ENCODE measurements around the gene RAB39A. TPM values are rescaled to one million over a fixed set of nuclear protein-coding genes. Genes with fewer than 3 reads are reported as not detected.
A peak's percentile ranks its signal among the peaks of the same experiment; 100 is the strongest.
"Not testable (repeated sequence)": the region's sequence is repeated elsewhere in the genome, so short reads cannot be mapped to it uniquely, and the experiment has no call there.

The RAB39A gene, protein sequence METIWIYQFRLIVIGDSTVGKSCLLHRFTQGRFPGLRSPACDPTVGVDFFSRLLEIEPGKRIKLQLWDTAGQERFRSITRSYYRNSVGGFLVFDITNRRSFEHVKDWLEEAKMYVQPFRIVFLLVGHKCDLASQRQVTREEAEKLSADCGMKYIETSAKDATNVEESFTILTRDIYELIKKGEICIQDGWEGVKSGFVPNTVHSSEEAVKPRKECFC
- 13.0 TPM for total RNA-seq (2013)
- 1 to 10 TPM; 1.9 to 6.3 (median 3.9) TPM for polyA plus RNA-seq
- 7.1 and 10.0 TPM in 2 replicates for polyA minus RNA-seq
- 7.6 to 18.9 (median 11.7) reads per million in 11 experiments for total RNA-seq

GRCh38 chr11:107928046-107928766 is at the start of gene RAB39A:
RAB39A (plus strand) TSS chr11:107928448; CDS start chr11:107928569, 121 bp downstream.
- intact Hi-C loops (cut with micrococcal nuclease): loop anchor here (2.0 to 10.0 kb wide), 3 partner anchors 77 to 193 kb away; partner anchors contain the start of genes CUL5 (in 2 of the 2) and ACAT1 (in 1 of the 2)
- Histone ChIP-seq H3K27ac (ENCODE audit: low read depth in 1 of 2, low read length in 2 of 2) (peak within 1 kb of the TSS; percentile 83 to 87), H3K9ac (ENCODE audit: insufficient read depth, low read length, poor library complexity, severe bottlenecking) (peak within 1 kb of the TSS; percentile 73)

DNA sequence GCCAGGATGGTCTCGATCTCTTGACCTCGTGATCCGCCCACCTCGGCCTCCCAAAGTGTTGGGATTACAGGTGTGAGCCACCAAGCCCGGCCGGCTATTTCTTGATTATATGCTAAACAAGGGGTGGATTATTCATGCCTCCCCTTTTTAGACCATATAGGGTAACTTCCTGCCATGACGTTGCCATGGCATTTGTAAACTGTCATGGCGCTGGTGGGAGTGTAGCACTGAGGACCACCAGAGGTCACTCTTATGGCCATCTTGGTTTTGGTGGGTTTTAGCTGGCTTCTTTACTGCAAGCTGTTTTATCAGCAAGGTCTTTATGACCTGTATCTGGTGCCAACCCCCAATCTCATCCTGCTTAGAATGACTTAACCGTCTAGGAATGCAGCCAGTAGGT is 46.8 kb upstream of the RAB39A start:
- H3K4me3 Mint-ChIP-seq; H3K4me1 ChIP-seq (ENCODE audit: control insufficient read depth in 1 of 2, insufficient read depth in 2 of 2, low read length in 2 of 2); H3K27ac Mint-ChIP-seq; H3K4me2 ChIP-seq (replicated peaks; ENCODE audit: extremely low read depth, low read length, poor library complexity, severe bottlenecking); H3K27me3 Mint-ChIP-seq (ENCODE audit: low read depth in 3 of 3); intact Hi-C loops (cut with micrococcal nuclease); H3K36me3 Mint-ChIP-seq; H3K36me3 ChIP-seq (replicated peaks in 1 of 2; ENCODE audit: control insufficient read depth in 1 of 2, insufficient read depth in 2 of 2, low read length in 2 of 2); H3K9me3 ChIP-seq (replicated peaks in 1 of 2; ENCODE audit: control insufficient read depth in 1 of 2, insufficient read depth in 1 of 2, low read length in 2 of 2); H4K20me1 ChIP-seq (ENCODE audit: insufficient read depth, low read length); H3K9ac ChIP-seq (ENCODE audit: insufficient read depth, low read length, poor library complexity, severe bottlenecking); H3K27ac ChIP-seq (ENCODE audit: low read depth in 1 of 2, low read length in 2 of 2); H2AFZ ChIP-seq (ENCODE audit: insufficient read depth, low read depth, low read length, poor library complexity, severe bottlenecking); H3K27me3 ChIP-seq (ENCODE audit: control insufficient read depth in 2 of 2, insufficient read depth in 2 of 2, low read length in 2 of 2); H3K79me2 ChIP-seq (ENCODE audit: insufficient read depth, low read length); H3K4me1 Mint-ChIP-seq; H3K4me3 ChIP-seq (replicated peaks in 1 of 3; ENCODE audit: low read depth in 2 of 3, low read length in 3 of 3); DNase-seq: not testable (repeated sequence)
- peaks cover 2 to 10% (median 5%) of the 10 kb centered on the region in 7 donors for H3K9me3 Mint-ChIP-seq
- WGBS (ENCODE audit: insufficient coverage): 80% methylated on average over 1 of the region's 9 CpGs

More at GRCh38 chr11:107928046-107928766, at the start of gene RAB39A:
- no peaks in the 10 kb centered on the region for H3K27me3 ChIP-seq (ENCODE audit: control insufficient read depth in 2 of 2, insufficient read depth in 2 of 2, low read length in 2 of 2)
- peak within 1 kb of the TSS; percentile 96 to 97 for H3K4me3 Mint-ChIP-seq
- peaks cover 18% of the 10 kb centered on the region for H4K20me1 ChIP-seq (ENCODE audit: insufficient read depth, low read length)
- H3K4me2 ChIP-seq (replicated peaks; ENCODE audit: extremely low read depth, low read length, poor library complexity, severe bottlenecking): peak within 1 kb of the TSS; percentile 99
- peaks cover 0 to 5% of the 10 kb centered on the region in 2 donors for H3K9me3 ChIP-seq (replicated peaks in 1 of 2; ENCODE audit: control insufficient read depth in 1 of 2, insufficient read depth in 1 of 2, low read length in 2 of 2)
- peak within 1 kb of the TSS; percentile 87 to 97 (median 92) for H3K27ac Mint-ChIP-seq
- H3K79me2 ChIP-seq (ENCODE audit: insufficient read depth, low read length): peaks cover 26% of the 10 kb centered on the region
- WGBS (ENCODE audit: insufficient coverage): 0% methylated on average over 41 of the region's 61 CpGs
- peak; percentile 96 to 99 (median 98) for DNase-seq
- TF ChIP-seq, protein P1, sequence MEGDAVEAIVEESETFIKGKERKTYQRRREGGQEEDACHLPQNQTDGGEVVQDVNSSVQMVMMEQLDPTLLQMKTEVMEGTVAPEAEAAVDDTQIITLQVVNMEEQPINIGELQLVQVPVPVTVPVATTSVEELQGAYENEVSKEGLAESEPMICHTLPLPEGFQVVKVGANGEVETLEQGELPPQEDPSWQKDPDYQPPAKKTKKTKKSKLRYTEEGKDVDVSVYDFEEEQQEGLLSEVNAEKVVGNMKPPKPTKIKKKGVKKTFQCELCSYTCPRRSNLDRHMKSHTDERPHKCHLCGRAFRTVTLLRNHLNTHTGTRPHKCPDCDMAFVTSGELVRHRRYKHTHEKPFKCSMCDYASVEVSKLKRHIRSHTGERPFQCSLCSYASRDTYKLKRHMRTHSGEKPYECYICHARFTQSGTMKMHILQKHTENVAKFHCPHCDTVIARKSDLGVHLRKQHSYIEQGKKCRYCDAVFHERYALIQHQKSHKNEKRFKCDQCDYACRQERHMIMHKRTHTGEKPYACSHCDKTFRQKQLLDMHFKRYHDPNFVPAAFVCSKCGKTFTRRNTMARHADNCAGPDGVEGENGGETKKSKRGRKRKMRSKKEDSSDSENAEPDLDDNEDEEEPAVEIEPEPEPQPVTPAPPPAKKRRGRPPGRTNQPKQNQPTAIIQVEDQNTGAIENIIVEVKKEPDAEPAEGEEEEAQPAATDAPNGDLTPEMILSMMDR (IDR thresholded peaks at IDR 0.05): no peak
- H3K9me3 Mint-ChIP-seq: peaks cover 5 to 9% (median 7%) of the 10 kb centered on the region in 7 donors
- peaks cover 6 to 7% of the 10 kb centered on the region in 2 donors for H3K36me3 Mint-ChIP-seq
- H2AFZ ChIP-seq (ENCODE audit: insufficient read depth, low read depth, low read length, poor library complexity, severe bottlenecking): peak within 1 kb of the TSS; percentile 84
- H3K36me3 ChIP-seq (replicated peaks in 1 of 2; ENCODE audit: control insufficient read depth in 1 of 2, insufficient read depth in 2 of 2, low read length in 2 of 2): no peaks in the 10 kb centered on the region
- peak within 1 kb of the TSS; percentile 88 to 96 (median 91) for H3K4me3 ChIP-seq (replicated peaks in 1 of 3; ENCODE audit: low read depth in 2 of 3, low read length in 3 of 3)
- H3K4me1 Mint-ChIP-seq: peaks cover 33% of the 10 kb centered on the region
- H3K4me1 ChIP-seq (ENCODE audit: control insufficient read depth in 1 of 2, insufficient read depth in 2 of 2, low read length in 2 of 2): peaks cover 22 to 31% of the 10 kb centered on the region in 2 donors
- H3K27me3 Mint-ChIP-seq (ENCODE audit: low read depth in 3 of 3): peaks cover 0 to 14% (median 7%) of the 10 kb centered on the region in 3 donors
